ENCODE results near the gene LILRA2. TPM values are rescaled to one million over a fixed set of nuclear protein-coding genes. Genes with fewer than 3 reads are reported as not detected.

The LILRA2 gene
- total RNA-seq, 1 experiment from 2014 or later = not detected

Small RNA genes within 50 kb of the gene (small RNA-seq; reads per million reads assigned to genes)
- not detected for gene AC245036.2

Other genes starting within 250 kb of the LILRA2 start
- not detected in 2 replicates for gene LILRA4, start 234.6 kb upstream of the LILRA2 start, total RNA-seq (2014; rRNA removed; shearing (Covaris generic))
- not detected in 2 replicates for gene LAIR1, start 208.9 kb upstream of the LILRA2 start, total RNA-seq (2014; rRNA removed; shearing (Covaris generic))
- not detected in 2 replicates for gene TTYH1, start 158.3 kb upstream of the LILRA2 start, total RNA-seq (2014; rRNA removed; shearing (Covaris generic))
- 153 TPM in 2 replicates for gene LENG8, start 124.6 kb upstream of the LILRA2 start, total RNA-seq (2014; rRNA removed; shearing (Covaris generic))
- 40.2 and 46.4 TPM in 2 replicates for gene LENG9, start 110.0 kb upstream of the LILRA2 start, total RNA-seq (2014; rRNA removed; shearing (Covaris generic))
- gene CDC42EP5, start 100.5 kb upstream of the LILRA2 start, total RNA-seq (2014; rRNA removed; shearing (Covaris generic)) = 59.0 and 72.4 TPM in 2 replicates
- not detected in 2 replicates for gene LAIR2, start 71.0 kb upstream of the LILRA2 start, total RNA-seq (2014; rRNA removed; shearing (Covaris generic))
- not detected in 2 replicates for gene LILRA1, start 19.8 kb downstream of the LILRA2 start, total RNA-seq (2014; rRNA removed; shearing (Covaris generic))
- not detected in 2 replicates for gene LILRB1, start 56.7 kb downstream of the LILRA2 start, total RNA-seq (2014; rRNA removed; shearing (Covaris generic))
- gene LILRB4, start 89.2 kb downstream of the LILRA2 start, total RNA-seq (2014; rRNA removed; shearing (Covaris generic)) = not detected in 2 replicates
- gene KIR3DL3, start 150.7 kb downstream of the LILRA2 start, total RNA-seq (2014; rRNA removed; shearing (Covaris generic)) = not detected in 2 replicates
- not detected in 2 replicates for gene KIR2DL3, start 164.7 kb downstream of the LILRA2 start, total RNA-seq (2014; rRNA removed; shearing (Covaris generic))
- not detected in 2 replicates for gene KIR2DL1, start 196.0 kb downstream of the LILRA2 start, total RNA-seq (2014; rRNA removed; shearing (Covaris generic))
- gene KIR2DL4, start 229.8 kb downstream of the LILRA2 start, total RNA-seq (2014; rRNA removed; shearing (Covaris generic)) = not detected in 2 replicates
- gene KIR3DL1, start 242.7 kb downstream of the LILRA2 start, total RNA-seq (2014; rRNA removed; shearing (Covaris generic)) = not detected in 2 replicates